ENCODE measurements around the gene ATP8A2.

The ATP8A2 gene

GRCh38 chr13:25384758-25385410 lies 13.1 kb downstream of the ATP8A2 start:
- DNase-seq: no peak

GRCh38 chr13:25391932-25392331 lies 20.2 kb downstream of the ATP8A2 start:
- no peak for DNase-seq

- DNase-seq: no peak
Measured at GRCh38 chr13:25394402-25395060, 22.8 kb downstream of the ATP8A2 start.

- DNase-seq: no peak
Measured at GRCh38 chr13:25397763-25398162, 26.0 kb downstream of the ATP8A2 start.

GRCh38 chr13:25400925-25401324 lies 29.2 kb downstream of the ATP8A2 start:
- no peak for DNase-seq

- DNase-seq: no peak
Measured at GRCh38 chr13:25401958-25402357, 30.2 kb downstream of the ATP8A2 start.

GRCh38 chr13:25406377-25406776 lies 34.6 kb downstream of the ATP8A2 start:
- DNase-seq: no peak

- DNase-seq: no peak
Measured at GRCh38 chr13:25409938-25410337, 38.2 kb downstream of the ATP8A2 start.

GRCh38 chr13:25415241-25415640 lies 43.5 kb downstream of the ATP8A2 start:
- no peak for DNase-seq

- no peak for DNase-seq
Measured at GRCh38 chr13:25417535-25417934, 45.8 kb downstream of the ATP8A2 start.

GRCh38 chr13:25420161-25420560 lies 48.4 kb downstream of the ATP8A2 start:
- DNase-seq: no peak

GRCh38 chr13:25421612-25422011 lies 49.8 kb downstream of the ATP8A2 start:
- DNase-seq: no peak

- DNase-seq: no peak
Measured at GRCh38 chr13:25422153-25422552, 50.4 kb downstream of the ATP8A2 start.

GRCh38 chr13:25423831-25424230 lies 52.1 kb downstream of the ATP8A2 start:
- DNase-seq: no peak

GRCh38 chr13:25429466-25429865 lies 57.7 kb downstream of the ATP8A2 start:
- no peak for DNase-seq

GRCh38 chr13:25432691-25433090 lies 60.9 kb downstream of the ATP8A2 start:
- DNase-seq: no peak

GRCh38 chr13:25440061-25440460 lies 68.3 kb downstream of the ATP8A2 start:
- no peak for DNase-seq

GRCh38 chr13:25446261-25446660 lies 74.5 kb downstream of the ATP8A2 start:
- no peak for DNase-seq

- no peak for DNase-seq
Measured at GRCh38 chr13:25447396-25447795, 75.6 kb downstream of the ATP8A2 start.

GRCh38 chr13:25453850-25454365 lies 82.1 kb downstream of the ATP8A2 start:
- DNase-seq: no peak

- no peak for DNase-seq
Measured at GRCh38 chr13:25455146-25455545, 83.4 kb downstream of the ATP8A2 start.

- DNase-seq: no peak
Measured at GRCh38 chr13:25457566-25457965, 85.8 kb downstream of the ATP8A2 start.

- no peak for DNase-seq
Measured at GRCh38 chr13:25462301-25463125, 90.7 kb downstream of the ATP8A2 start.

GRCh38 chr13:25463496-25463895 lies 91.7 kb downstream of the ATP8A2 start:
- DNase-seq: no peak
